Neural progenitor cell (in vitro differentiated cells): Measurements from ENCODE around the gene PDIA6.

Experiments
- CTCF ChIP-seq: fragments of 200-600 bp; sonication (generic); IDR thresholded peaks from 2 replicates; pipeline ENCODE4 v1.5.1; 2017; ENCODE audit warnings: antibody characterized with exemption, mild to moderate bottlenecking
- EZH2 ChIP-seq: fragments of 200-600 bp; sonication (generic); IDR thresholded peaks from 2 replicates; pipeline ENCODE4 v1.6.1; 2017; ENCODE audit warnings: antibody characterized with exemption, mild to moderate bottlenecking, moderate library complexity

DNA sequence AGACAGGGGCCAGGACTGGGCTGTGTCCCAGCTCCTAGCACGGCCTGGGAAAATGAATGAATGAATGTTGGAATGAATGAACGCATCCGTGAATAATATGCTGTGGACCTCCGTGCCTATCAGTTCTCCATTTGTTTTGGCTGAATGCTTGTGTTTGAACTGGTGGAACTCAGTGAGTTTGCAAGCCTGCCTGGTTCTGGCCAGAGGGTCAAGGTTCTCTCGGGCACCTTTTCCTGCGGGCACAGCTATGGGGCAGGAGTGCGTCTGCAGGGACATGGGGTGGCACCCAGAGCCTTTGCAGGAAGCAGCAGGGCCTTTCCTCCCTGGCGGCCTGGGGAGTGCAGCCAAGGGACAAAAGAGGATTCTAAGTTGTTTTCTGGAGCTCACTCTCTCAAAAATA lies 17.6 kb upstream of the PDIA6 start:
- TF ChIP-seq CTCF = no peak
- no peak for TF ChIP-seq EZH2
